Measurements from ENCODE around the gene XPR1. TPM values are rescaled to one million over a fixed set of nuclear protein-coding genes. Genes with fewer than 3 reads are reported as not detected.

XPR1 gene
- total RNA-seq, 1 experiment from 2014 or later, result 45.6 TPM

GRCh38 chr1:180931529-180931928 lies 299.7 kb downstream of the XPR1 start:
- Histone ChIP-seq H3K4me3 (ENCODE audit: insufficient read depth, low read depth, low read length) (no peak overlapping the region), H3K27me3 (ENCODE audit: control insufficient read depth, insufficient read depth, low read length) (no peaks in the 10 kb centered on the region; the same call in 1 of the 2 replicates), H3K36me3 (replicated peaks; ENCODE audit: control insufficient read depth, insufficient read depth, low read length) (no peaks in the 10 kb centered on the region; the same call in 1 of the 2 replicates)
- no peak for DNase-seq

GRCh38 chr1:180932378-180932777 lies 300.6 kb downstream of the XPR1 start:
- no peaks in the 10 kb centered on the region; the same call in 1 of the 2 replicates for H3K27me3 ChIP-seq (ENCODE audit: control insufficient read depth, insufficient read depth, low read length)
- H3K36me3 ChIP-seq (replicated peaks; ENCODE audit: control insufficient read depth, insufficient read depth, low read length), result no peaks in the 10 kb centered on the region; the same call in 1 of the 2 replicates
- no peak for DNase-seq
- no peak overlapping the region for H3K4me3 ChIP-seq (ENCODE audit: insufficient read depth, low read depth, low read length)

DNA sequence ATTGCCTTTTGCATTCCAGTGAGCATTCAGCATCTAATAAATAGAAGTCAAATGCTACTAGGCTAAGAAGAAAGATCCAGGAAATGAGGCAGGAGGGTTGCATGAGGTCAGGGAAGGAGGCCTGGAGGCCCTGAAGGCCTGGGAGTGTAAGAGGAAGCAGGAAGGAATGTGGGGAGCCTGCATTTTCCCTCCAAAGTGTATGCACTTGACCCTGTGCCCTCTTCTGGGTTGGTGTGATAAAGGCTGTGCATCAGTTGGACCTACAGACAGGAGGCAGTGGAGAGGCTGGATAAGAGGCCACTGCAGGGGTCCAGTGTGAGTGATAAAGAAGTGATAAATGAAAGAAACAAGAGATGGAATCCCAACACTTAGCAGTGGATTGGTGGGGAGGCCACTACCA lies 301.3 kb downstream of the XPR1 start:
- no peak for DNase-seq
- no peak overlapping the region for H3K4me3 ChIP-seq (ENCODE audit: insufficient read depth, low read depth, low read length)
- H3K36me3 ChIP-seq (replicated peaks; ENCODE audit: control insufficient read depth, insufficient read depth, low read length), result no peaks in the 10 kb centered on the region; the same call in 1 of the 2 replicates
- H3K27me3 ChIP-seq (ENCODE audit: control insufficient read depth, insufficient read depth, low read length), result peaks cover 1% of the 10 kb centered on the region; the same call in 1 of the 2 replicates

DNA sequence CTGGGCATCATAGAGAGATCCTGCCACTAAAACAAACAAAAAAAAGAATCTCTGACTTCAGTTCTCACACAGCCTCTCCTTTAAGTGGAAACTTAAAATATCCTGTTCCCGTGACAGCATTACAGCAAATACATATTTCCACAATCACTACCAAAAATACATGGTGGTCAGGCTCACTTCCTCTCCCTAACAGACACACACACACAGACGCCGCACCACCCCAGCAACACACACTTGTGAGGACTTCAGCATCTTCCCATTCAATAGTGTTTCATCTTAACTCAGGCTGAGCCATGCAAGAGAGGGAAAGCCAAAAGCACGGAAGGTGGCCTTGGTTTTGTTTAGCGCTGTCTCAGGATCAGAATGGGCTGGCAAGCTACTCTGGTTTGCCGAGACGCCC lies 302.7 kb downstream of the XPR1 start:
- Histone ChIP-seq H3K27me3 (ENCODE audit: control insufficient read depth, insufficient read depth, low read length) (peaks cover 1% of the 10 kb centered on the region; the same call in 1 of the 2 replicates), H3K36me3 (replicated peaks; ENCODE audit: control insufficient read depth, insufficient read depth, low read length) (no peaks in the 10 kb centered on the region), H3K4me3 (ENCODE audit: insufficient read depth, low read depth, low read length) (no peak overlapping the region)
- DNase-seq, result no peak

DNA sequence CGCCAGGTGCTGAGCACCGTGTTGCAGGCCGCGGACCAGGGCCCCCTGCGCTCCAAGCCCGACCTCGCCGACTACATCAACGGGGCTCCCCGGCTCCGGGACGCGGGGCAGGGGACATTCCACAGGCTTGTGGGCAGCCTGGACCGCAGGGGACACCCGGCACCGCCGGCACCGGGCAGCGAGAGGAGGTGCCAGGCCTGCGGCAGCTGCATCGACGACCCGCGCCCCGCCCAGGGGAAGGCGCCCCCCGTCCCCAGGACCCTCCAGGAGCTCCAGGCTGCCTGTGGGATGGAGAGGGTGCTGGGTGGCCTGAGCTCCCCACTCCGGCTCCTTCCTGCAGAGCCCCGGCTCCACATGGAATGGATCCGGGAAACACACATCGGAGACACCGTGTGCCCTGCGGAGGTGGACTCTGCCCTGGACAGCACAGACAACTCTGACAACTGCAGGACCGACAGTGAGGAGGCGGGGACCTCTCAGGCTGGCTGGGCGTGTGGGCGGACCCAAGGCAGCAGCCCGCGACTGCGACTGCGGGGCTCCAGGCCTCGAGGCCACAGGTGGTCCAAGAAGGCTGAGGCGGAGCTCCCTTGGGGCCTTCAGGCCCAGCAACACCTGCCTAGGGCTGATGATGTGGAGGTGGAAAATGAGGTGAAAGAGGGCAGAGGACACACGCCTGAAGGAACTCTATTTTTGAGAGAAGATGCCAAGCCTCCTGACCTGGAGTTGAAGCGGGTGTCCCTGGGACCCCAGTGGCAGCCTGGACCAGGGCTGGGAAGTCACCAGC lies 303.7 kb downstream of the XPR1 start:
- Histone ChIP-seq H3K4me3 (ENCODE audit: insufficient read depth, low read depth, low read length) (no peak overlapping the region), H3K36me3 (replicated peaks; ENCODE audit: control insufficient read depth, insufficient read depth, low read length) (no peaks in the 10 kb centered on the region), H3K27me3 (ENCODE audit: control insufficient read depth, insufficient read depth, low read length) (peaks cover 1% of the 10 kb centered on the region; the same call in 1 of the 2 replicates)
- peak; percentile 86 for DNase-seq

- no peak overlapping the region for H3K4me3 ChIP-seq (ENCODE audit: insufficient read depth, low read depth, low read length)
- no peaks in the 10 kb centered on the region for H3K36me3 ChIP-seq (replicated peaks; ENCODE audit: control insufficient read depth, insufficient read depth, low read length)
- H3K27me3 ChIP-seq (ENCODE audit: control insufficient read depth, insufficient read depth, low read length), result 0 out of 2 replicates have a peak, but pooled peaks cover 1% of the 10 kb centered on the region
- no peak for DNase-seq
Measured at GRCh38 chr1:180936110-180937011, 304.5 kb downstream of the XPR1 start.

GRCh38 chr1:180937012-180937372 lies 305.2 kb downstream of the XPR1 start:
- no peak for DNase-seq
- no peaks in the 10 kb centered on the region for H3K36me3 ChIP-seq (replicated peaks; ENCODE audit: control insufficient read depth, insufficient read depth, low read length)
- no peak overlapping the region for H3K4me3 ChIP-seq (ENCODE audit: insufficient read depth, low read depth, low read length)
- H3K27me3 ChIP-seq (ENCODE audit: control insufficient read depth, insufficient read depth, low read length), result 0 out of 2 replicates have a peak, but pooled peaks cover 1% of the 10 kb centered on the region

- DNase-seq, result no peak
- Histone ChIP-seq H3K4me3 (ENCODE audit: insufficient read depth, low read depth, low read length) (no peak overlapping the region), H3K36me3 (replicated peaks; ENCODE audit: control insufficient read depth, insufficient read depth, low read length) (no peaks in the 10 kb centered on the region), H3K27me3 (ENCODE audit: control insufficient read depth, insufficient read depth, low read length) (0 out of 2 replicates have a peak, but pooled peaks cover 1% of the 10 kb centered on the region)
Measured at GRCh38 chr1:180937624-180938225, 305.9 kb downstream of the XPR1 start.

GRCh38 chr1:180939073-180939710 lies 307.4 kb downstream of the XPR1 start:
- H3K27me3 ChIP-seq (ENCODE audit: control insufficient read depth, insufficient read depth, low read length), result 0 out of 2 replicates have a peak, but pooled peaks cover 1% of the 10 kb centered on the region
- DNase-seq, result no peak
- H3K4me3 ChIP-seq (ENCODE audit: insufficient read depth, low read depth, low read length), result no peak overlapping the region
- no peaks in the 10 kb centered on the region for H3K36me3 ChIP-seq (replicated peaks; ENCODE audit: control insufficient read depth, insufficient read depth, low read length)

DNA sequence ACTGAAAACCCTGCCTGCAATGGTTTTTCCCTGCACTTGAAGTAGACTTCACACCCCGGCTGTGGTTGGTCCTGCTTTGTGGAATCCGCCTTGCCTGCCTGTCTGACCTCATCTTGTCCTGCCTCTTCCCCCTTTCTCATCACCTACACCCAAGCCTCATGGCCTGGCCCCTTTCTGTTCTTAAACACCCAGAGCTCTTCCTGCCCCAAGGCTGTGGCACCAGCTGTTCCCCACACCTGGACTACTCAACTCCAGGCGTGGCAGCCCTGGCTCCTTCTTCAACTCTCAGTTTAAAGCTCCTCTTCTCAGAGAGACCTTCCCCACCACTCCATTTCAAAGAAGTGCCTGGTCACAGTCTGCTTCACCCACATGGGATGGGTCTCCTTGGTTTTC lies 307.9 kb downstream of the XPR1 start:
- DNase-seq, result no peak
- Histone ChIP-seq H3K4me3 (ENCODE audit: insufficient read depth, low read depth, low read length) (no peak overlapping the region), H3K27me3 (ENCODE audit: control insufficient read depth, insufficient read depth, low read length) (peaks cover 1% of the 10 kb centered on the region; the same call in 1 of the 2 replicates), H3K36me3 (replicated peaks; ENCODE audit: control insufficient read depth, insufficient read depth, low read length) (no peaks in the 10 kb centered on the region)

Other genes starting within 250 kb of the XPR1 start
- gene ACBD6, start 129.4 kb upstream of the XPR1 start, total RNA-seq (2014; rRNA removed; shearing (Covaris generic)), result 69.2 and 73.2 TPM in 2 replicates
- gene OVAAL, start 73.1 kb upstream of the XPR1 start, total RNA-seq (2014; rRNA removed; shearing (Covaris generic)), result not detected in 2 replicates